Parathyroid adenoma (tissue), 2 donors: Measurements from ENCODE around the gene ARTN.

Source experiments
- H2AFZ ChIP-seq: fragments of 300-600 bp; sonication (generic); one replicate; pipeline ENCODE4 v1.7.0; 2017; ENCODE audit warnings: antibody characterized with exemption, mild to moderate bottlenecking
- H3K27ac ChIP-seq: fragments of 300-600 bp; sonication (generic); one replicate; pipeline ENCODE4 v1.7.0; 2017
- H3K27me3 ChIP-seq: fragments of 300-600 bp; sonication (generic); one replicate; pipeline ENCODE4 v1.7.0; 2017; ENCODE audit warnings: low read length; ENCODE audit not compliant: control insufficient read depth, insufficient read depth
- H3K36me3 ChIP-seq: fragments of 300-600 bp; sonication (generic); one replicate; pipeline ENCODE4 v1.7.0; 2017; ENCODE audit warnings: low read length; ENCODE audit not compliant: control insufficient read depth, insufficient read depth
- H3K4me1 ChIP-seq: fragments of 300-600 bp; sonication (generic); one replicate; pipeline ENCODE4 v1.7.0; 2017; ENCODE audit warnings: control low read depth
- H3K4me2 ChIP-seq: fragments of 300-600 bp; sonication (generic); one replicate; pipeline ENCODE4 v1.7.0; 2017; ENCODE audit warnings: low read length
- H3K4me3 ChIP-seq: fragments of 300-600 bp; sonication (generic); one replicate; pipeline ENCODE4 v1.7.0; 2017; ENCODE audit warnings: low read depth, low read length
- H3K79me2 ChIP-seq: fragments of 300-600 bp; sonication (generic); one replicate; pipeline ENCODE4 v1.7.0; 2017; ENCODE audit warnings: control low read depth
- H3K9ac ChIP-seq: fragments of 300-600 bp; sonication (generic); one replicate; pipeline ENCODE4 v1.7.0; 2017; ENCODE audit warnings: mild to moderate bottlenecking
- H3K9me3 ChIP-seq: fragments of 300-600 bp; sonication (generic); one replicate; pipeline ENCODE4 v1.7.0; 2017; ENCODE audit warnings: low read length; ENCODE audit not compliant: control insufficient read depth
- CTCF ChIP-seq: fragments of 300-600 bp; sonication (generic); IDR thresholded peaks from one replicate; pipeline ENCODE4 v1.7.0; 2017; ENCODE audit warnings: antibody characterized with exemption, mild to moderate bottlenecking
- donor health status: primary hyperparathyroidism.

Gene ARTN

GRCh38 chr1:43968348-43968948, 34.8 kb downstream of the ARTN start:
- Histone ChIP-seq H3K9me3 (no peaks in the 10 kb centered on the region), H2AFZ (no peak overlapping the region), H3K79me2 (no peaks in the 10 kb centered on the region), H3K36me3 (no peaks in the 10 kb centered on the region), H3K27me3 (no peaks in the 10 kb centered on the region), H3K9ac (no peak overlapping the region), H3K4me2 (no peak overlapping the region), H3K27ac (no peak overlapping the region), H3K4me1 (no peaks in the 10 kb centered on the region), H3K4me3 (no peak overlapping the region)
- no peak for TF ChIP-seq CTCF

GRCh38 chr1:43969416-43969745, 35.8 kb downstream of the ARTN start:
- H2AFZ ChIP-seq: peak overlapping the region; percentile 43
- no peak overlapping the region for H3K4me3 ChIP-seq
- H3K9ac ChIP-seq: no peak overlapping the region
- peaks cover 7% of the 10 kb centered on the region for H3K4me1 ChIP-seq
- H3K27me3 ChIP-seq: no peaks in the 10 kb centered on the region
- peak overlapping the region; percentile 55 for H3K4me2 ChIP-seq
- H3K79me2 ChIP-seq: no peaks in the 10 kb centered on the region
- TF ChIP-seq CTCF: no peak
- no peaks in the 10 kb centered on the region for H3K9me3 ChIP-seq
- H3K36me3 ChIP-seq: no peaks in the 10 kb centered on the region
- H3K27ac ChIP-seq: no peak overlapping the region

- Histone ChIP-seq H3K27me3 (no peaks in the 10 kb centered on the region), H3K9ac (no peak within 1 kb of the TSS), H3K9me3 (no peaks in the 10 kb centered on the region), H3K4me1 (peaks cover 7% of the 10 kb centered on the region), H3K79me2 (no peaks in the 10 kb centered on the region), H3K36me3 (no peaks in the 10 kb centered on the region), H2AFZ (peak within 1 kb of the TSS; percentile 70), H3K27ac (no peak within 1 kb of the TSS), H3K4me3 (peak within 1 kb of the TSS; percentile 97), H3K4me2 (peak within 1 kb of the TSS; percentile 92)
- no peak for TF ChIP-seq CTCF
Observed at GRCh38 chr1:43969746-43970466, 36.3 kb downstream of the ARTN start, which contains the start of gene DPH2. DPH2 (plus strand) TSS chr1:43970010; CDS start chr1:43970176, 166 bp downstream.

- no peaks in the 10 kb centered on the region for H3K36me3 ChIP-seq
- TF ChIP-seq CTCF: no peak
- H3K79me2 ChIP-seq: no peaks in the 10 kb centered on the region
- peaks cover 7% of the 10 kb centered on the region for H3K4me1 ChIP-seq
- no peaks in the 10 kb centered on the region for H3K27me3 ChIP-seq
- H3K9ac ChIP-seq: no peak overlapping the region
- H3K4me3 ChIP-seq: peak overlapping the region; percentile 97
- H3K27ac ChIP-seq: no peak overlapping the region
- H3K9me3 ChIP-seq: no peaks in the 10 kb centered on the region
- H3K4me2 ChIP-seq: peak overlapping the region; percentile 92
- H2AFZ ChIP-seq: no peak overlapping the region
Observed at GRCh38 chr1:43970502-43970901, 36.9 kb downstream of the ARTN start.

GRCh38 chr1:43970911-43971310, 37.3 kb downstream of the ARTN start:
- Histone ChIP-seq H3K79me2 (no peaks in the 10 kb centered on the region), H3K4me2 (no peak overlapping the region), H2AFZ (no peak overlapping the region), H3K27me3 (no peaks in the 10 kb centered on the region), H3K36me3 (no peaks in the 10 kb centered on the region), H3K9me3 (no peaks in the 10 kb centered on the region), H3K27ac (no peak overlapping the region), H3K4me3 (no peak overlapping the region), H3K9ac (no peak overlapping the region), H3K4me1 (peaks cover 7% of the 10 kb centered on the region)
- no peak for TF ChIP-seq CTCF
